Kidney epithelial cell (primary cell): ENCODE data around the gene TACR2. TPM values are rescaled to one million over a fixed set of nuclear protein-coding genes. Genes with fewer than 3 reads are reported as not detected.

Experiments
- DNase-seq: peaks from one replicate; pipeline ENCODE4 v3.0.0-alpha.2; 2010; ENCODE audit warnings: low read depth
- H3K27me3 ChIP-seq: 2 replicates; pipeline ENCODE4 v1.6.0; 2011; ENCODE audit warnings: low read length; ENCODE audit not compliant: control insufficient read depth, insufficient read depth
- H3K36me3 ChIP-seq: 2 replicates; pipeline ENCODE4 v1.5.1; 2011; ENCODE audit warnings: low read length; ENCODE audit not compliant: control insufficient read depth, insufficient read depth
- H3K4me3 ChIP-seq: 2 replicates; pipeline ENCODE4 v1.5.1; 2011; ENCODE audit warnings: low read depth, mild to moderate bottlenecking, control low read depth, low read length
- CTCF ChIP-seq: IDR thresholded peaks from 2 replicates; pipeline ENCODE4 v1.5.1; 2011; ENCODE audit warnings: mild to moderate bottlenecking, moderate library complexity, low read length, control low read depth, inconsistent platforms; ENCODE audit not compliant: insufficient read depth, poor library complexity, severe bottlenecking
- total RNA-seq: library from RNA; depleted of rRNA; stranded (reverse); fragments of >200 nt; gene quantifications from 2 replicates; pipeline ENCODE4 v1.2.3, GENCODE V29; 2015

The TACR2 gene
- total RNA-seq, 1 donor from 2014 or later = not detected

GRCh38 chr10:69362471-69362954 lies 54.2 kb downstream of the TACR2 start:
- Histone ChIP-seq H3K27me3 (no peaks in the 10 kb centered on the region), H3K36me3 (peaks cover 3% of the 10 kb centered on the region), H3K4me3 (no peak overlapping the region)
- DNase-seq = no peak
- no peak for TF ChIP-seq CTCF

GRCh38 chr10:69361303-69361614 lies 55.5 kb downstream of the TACR2 start:
- no peak for DNase-seq
- Histone ChIP-seq H3K4me3 (no peak overlapping the region), H3K36me3 (peaks cover 3% of the 10 kb centered on the region), H3K27me3 (no peaks in the 10 kb centered on the region)
- TF ChIP-seq CTCF = no peak

GRCh38 chr10:69360485-69361302 lies 56.0 kb downstream of the TACR2 start:
- H3K4me3 ChIP-seq = no peak overlapping the region
- H3K27me3 ChIP-seq = no peaks in the 10 kb centered on the region
- peaks cover 1% of the 10 kb centered on the region for H3K36me3 ChIP-seq
- DNase-seq = peak; percentile 19
- no peak for TF ChIP-seq CTCF

- no peaks in the 10 kb centered on the region for H3K27me3 ChIP-seq
- no peaks in the 10 kb centered on the region for H3K36me3 ChIP-seq
- DNase-seq = no peak
- H3K4me3 ChIP-seq = no peak overlapping the region
- no peak for TF ChIP-seq CTCF
Measured at GRCh38 chr10:69359594-69359993, 57.1 kb downstream of the TACR2 start.

GRCh38 chr10:69359148-69359547 lies 57.6 kb downstream of the TACR2 start:
- no peaks in the 10 kb centered on the region for H3K27me3 ChIP-seq
- H3K36me3 ChIP-seq = no peaks in the 10 kb centered on the region
- no peak for DNase-seq
- no peak for TF ChIP-seq CTCF
- H3K4me3 ChIP-seq = no peak overlapping the region
